ENCODE data around the gene CDK6. TPM values are rescaled to one million over a fixed set of nuclear protein-coding genes. Genes with fewer than 3 reads are reported as not detected.
"Not testable (repeated sequence)": the region's sequence is repeated elsewhere in the genome, so short reads cannot be mapped to it uniquely, and the experiment has no call there.

The CDK6 gene
- total RNA-seq = 40.4 and 45.6 TPM in 2 replicates

DNA sequence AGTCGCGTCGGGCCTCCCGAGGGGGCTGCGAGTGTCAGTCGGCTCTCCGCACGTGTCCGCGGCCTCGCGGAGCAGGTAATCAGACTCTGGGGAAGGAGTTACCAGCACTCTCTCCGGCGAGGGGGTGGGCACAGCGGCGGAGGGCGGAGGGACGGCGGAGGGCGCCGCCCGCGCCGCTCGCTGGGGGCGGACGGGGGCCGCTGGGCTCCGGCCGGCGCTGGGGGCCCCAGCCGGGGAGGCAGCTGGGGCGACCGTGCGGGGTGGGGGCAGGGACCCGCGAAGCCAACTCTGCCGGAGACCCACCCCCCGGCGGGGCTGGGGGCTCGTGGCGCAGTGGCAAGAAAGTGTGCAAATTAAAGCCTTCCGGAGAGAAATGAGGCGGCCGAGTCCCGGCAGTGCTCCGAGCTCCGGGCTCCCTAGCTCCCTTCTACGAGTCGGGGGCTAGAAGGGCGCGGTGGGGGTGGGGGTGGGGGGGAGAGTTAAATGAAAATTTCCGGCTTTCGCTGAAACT, at the start of gene CDK6:
CDK6 (minus strand) TSS at position 85 of the 511 bp plus-strand sequence. CDS start 3,250 bp downstream, outside the sequence.
- peaks cover 35% of the 10 kb centered on the region for H3K79me2 ChIP-seq (ENCODE audit: insufficient read depth, low read length)
- H3K4me3 ChIP-seq (ENCODE audit: insufficient read depth, low read length) = peak within 1 kb of the TSS; percentile 95
- H3K27ac ChIP-seq (ENCODE audit: low read depth, low read length) = peak within 1 kb of the TSS; percentile 98
- no peaks in the 10 kb centered on the region for H4K20me1 ChIP-seq (ENCODE audit: insufficient read depth, low read length)
- TF ChIP-seq, protein P1, sequence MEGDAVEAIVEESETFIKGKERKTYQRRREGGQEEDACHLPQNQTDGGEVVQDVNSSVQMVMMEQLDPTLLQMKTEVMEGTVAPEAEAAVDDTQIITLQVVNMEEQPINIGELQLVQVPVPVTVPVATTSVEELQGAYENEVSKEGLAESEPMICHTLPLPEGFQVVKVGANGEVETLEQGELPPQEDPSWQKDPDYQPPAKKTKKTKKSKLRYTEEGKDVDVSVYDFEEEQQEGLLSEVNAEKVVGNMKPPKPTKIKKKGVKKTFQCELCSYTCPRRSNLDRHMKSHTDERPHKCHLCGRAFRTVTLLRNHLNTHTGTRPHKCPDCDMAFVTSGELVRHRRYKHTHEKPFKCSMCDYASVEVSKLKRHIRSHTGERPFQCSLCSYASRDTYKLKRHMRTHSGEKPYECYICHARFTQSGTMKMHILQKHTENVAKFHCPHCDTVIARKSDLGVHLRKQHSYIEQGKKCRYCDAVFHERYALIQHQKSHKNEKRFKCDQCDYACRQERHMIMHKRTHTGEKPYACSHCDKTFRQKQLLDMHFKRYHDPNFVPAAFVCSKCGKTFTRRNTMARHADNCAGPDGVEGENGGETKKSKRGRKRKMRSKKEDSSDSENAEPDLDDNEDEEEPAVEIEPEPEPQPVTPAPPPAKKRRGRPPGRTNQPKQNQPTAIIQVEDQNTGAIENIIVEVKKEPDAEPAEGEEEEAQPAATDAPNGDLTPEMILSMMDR (IDR thresholded peaks at IDR 0.05; ENCODE audit: extremely low read depth, low read depth, low read length) = no peak
- DNase-seq (ENCODE audit: insufficient read length, low spot score, missing footprints) = peak; percentile 95
- H3K4me1 ChIP-seq (ENCODE audit: insufficient read depth, low read length) = peaks cover 5% of the 10 kb centered on the region
- peak within 1 kb of the TSS; percentile 80 for H2AFZ ChIP-seq (ENCODE audit: low read length)
- no peaks in the 10 kb centered on the region for H3K27me3 ChIP-seq (ENCODE audit: insufficient read depth, low read length)
- peak within 1 kb of the TSS; percentile 99 for H3K4me2 ChIP-seq (ENCODE audit: insufficient read depth, low read length)
- no peaks in the 10 kb centered on the region for H3K36me3 ChIP-seq (ENCODE audit: insufficient read depth, low read length)
- H3K9me3 ChIP-seq (ENCODE audit: low read depth, low read length) = no peaks in the 10 kb centered on the region

GRCh38 chr7:92886039-92886438, 49.7 kb upstream of the CDK6 start:
- H4K20me1 ChIP-seq (ENCODE audit: insufficient read depth, low read length); H3K27ac ChIP-seq (ENCODE audit: low read depth, low read length); H3K4me2 ChIP-seq (ENCODE audit: insufficient read depth, low read length); H3K36me3 ChIP-seq (ENCODE audit: insufficient read depth, low read length); DNase-seq (ENCODE audit: insufficient read length, low spot score, missing footprints); H3K4me3 ChIP-seq (ENCODE audit: insufficient read depth, low read length); H3K4me1 ChIP-seq (ENCODE audit: insufficient read depth, low read length); H2AFZ ChIP-seq (ENCODE audit: low read length); H3K9me3 ChIP-seq (ENCODE audit: low read depth, low read length); H3K79me2 ChIP-seq (ENCODE audit: insufficient read depth, low read length); H3K27me3 ChIP-seq (ENCODE audit: insufficient read depth, low read length): not testable (repeated sequence)

DNA sequence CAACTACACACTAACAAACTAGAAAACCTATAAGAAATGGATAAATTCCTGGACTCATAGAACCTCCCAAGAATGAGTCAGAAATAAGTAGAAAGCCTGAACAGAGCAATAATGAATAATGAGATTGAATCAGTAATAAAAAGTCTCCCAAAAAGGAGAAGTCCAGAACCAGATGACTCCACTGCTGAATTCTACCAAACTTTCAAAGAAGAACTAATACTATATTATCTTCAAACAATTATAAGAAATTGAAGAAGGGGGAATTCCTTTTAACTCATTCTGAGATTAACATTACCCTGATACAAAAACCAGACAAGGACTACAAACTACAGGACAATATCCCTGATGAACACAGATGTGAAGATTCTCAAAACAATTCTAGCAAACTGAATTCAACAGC, 47.8 kb upstream of the CDK6 start:
- H3K27ac ChIP-seq (ENCODE audit: low read depth, low read length) = no peak overlapping the region
- H4K20me1 ChIP-seq (ENCODE audit: insufficient read depth, low read length) = no peaks in the 10 kb centered on the region
- H3K27me3 ChIP-seq (ENCODE audit: insufficient read depth, low read length) = no peaks in the 10 kb centered on the region
- no peaks in the 10 kb centered on the region for H3K9me3 ChIP-seq (ENCODE audit: low read depth, low read length)
- no peak overlapping the region for H3K4me3 ChIP-seq (ENCODE audit: insufficient read depth, low read length)
- no peak for DNase-seq (ENCODE audit: insufficient read length, low spot score, missing footprints)
- no peak overlapping the region for H2AFZ ChIP-seq (ENCODE audit: low read length)
- H3K79me2 ChIP-seq (ENCODE audit: insufficient read depth, low read length) = no peaks in the 10 kb centered on the region
- H3K4me2 ChIP-seq (ENCODE audit: insufficient read depth, low read length) = no peak overlapping the region
- TF ChIP-seq, protein P1 (IDR thresholded peaks at IDR 0.05; ENCODE audit: extremely low read depth, low read depth, low read length) = no peak
- H3K36me3 ChIP-seq (ENCODE audit: insufficient read depth, low read length) = no peaks in the 10 kb centered on the region
- no peaks in the 10 kb centered on the region for H3K4me1 ChIP-seq (ENCODE audit: insufficient read depth, low read length)

DNA sequence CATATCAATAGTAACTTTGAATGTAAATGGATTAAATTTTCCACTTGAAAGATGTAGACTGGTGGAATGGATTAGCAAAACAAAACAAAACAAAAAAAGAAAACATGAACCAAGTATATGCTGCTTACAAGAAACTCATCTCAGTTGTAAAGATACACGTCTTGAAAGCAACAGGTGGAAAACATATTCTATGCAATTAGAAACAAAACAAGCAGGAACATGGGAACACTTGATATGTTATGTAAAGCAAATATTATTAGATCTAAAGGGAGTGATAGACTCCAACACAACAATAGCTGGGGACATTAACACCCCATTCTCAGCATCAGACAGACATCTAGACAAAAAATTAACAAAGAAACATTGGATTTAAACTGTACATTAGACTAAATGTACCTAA, 46.4 kb upstream of the CDK6 start:
- DNase-seq (ENCODE audit: insufficient read length, low spot score, missing footprints) = no peak
- Histone ChIP-seq H3K36me3 (ENCODE audit: insufficient read depth, low read length) (no peaks in the 10 kb centered on the region), H3K27me3 (ENCODE audit: insufficient read depth, low read length) (no peaks in the 10 kb centered on the region), H2AFZ (ENCODE audit: low read length) (no peak overlapping the region), H4K20me1 (ENCODE audit: insufficient read depth, low read length) (no peaks in the 10 kb centered on the region), H3K4me1 (ENCODE audit: insufficient read depth, low read length) (no peaks in the 10 kb centered on the region), H3K27ac (ENCODE audit: low read depth, low read length) (no peak overlapping the region), H3K4me3 (ENCODE audit: insufficient read depth, low read length) (no peak overlapping the region), H3K9me3 (ENCODE audit: low read depth, low read length) (no peaks in the 10 kb centered on the region), H3K79me2 (ENCODE audit: insufficient read depth, low read length) (no peaks in the 10 kb centered on the region), H3K4me2 (ENCODE audit: insufficient read depth, low read length) (no peak overlapping the region)
- TF ChIP-seq, protein P1 (IDR thresholded peaks at IDR 0.05; ENCODE audit: extremely low read depth, low read depth, low read length) = no peak
